IPS-20b (cell line): ENCODE results near the gene TMEM37.

Source experiments
- H3K27ac ChIP-seq: one replicate; pipeline ENCODE4 v1.5.1; 2013; ENCODE audit warnings: low read length
- H3K27me3 ChIP-seq: 2 replicates; pipeline ENCODE4 v1.6.1; 2013; ENCODE audit warnings: mild to moderate bottlenecking, low read length, inconsistent platforms; ENCODE audit not compliant: insufficient read depth
- H3K36me3 ChIP-seq: 2 replicates; pipeline ENCODE4 v1.6.1; 2013; ENCODE audit warnings: low read depth, mild to moderate bottlenecking, inconsistent platforms, low read length, moderate library complexity; ENCODE audit not compliant: insufficient read depth
- H3K4me1 ChIP-seq: 2 replicates; pipeline ENCODE4 v1.6.1; 2013; ENCODE audit warnings: mild to moderate bottlenecking, control low read depth, inconsistent platforms, low read length, moderate library complexity; ENCODE audit not compliant: insufficient read depth
- H3K4me3 ChIP-seq: 2 replicates; pipeline ENCODE4 v1.5.1; 2013; ENCODE audit warnings: mild to moderate bottlenecking, low read length, inconsistent platforms
- H3K9ac ChIP-seq: 2 replicates; pipeline ENCODE4 v1.6.1; 2013; ENCODE audit warnings: low read depth, mild to moderate bottlenecking, inconsistent platforms, low read length, moderate library complexity
- H3K9me3 ChIP-seq: 2 replicates; pipeline ENCODE4 v1.6.1; 2013; ENCODE audit warnings: mild to moderate bottlenecking, low read depth, low read length, inconsistent platforms; ENCODE audit not compliant: insufficient read depth

The TMEM37 gene

DNA sequence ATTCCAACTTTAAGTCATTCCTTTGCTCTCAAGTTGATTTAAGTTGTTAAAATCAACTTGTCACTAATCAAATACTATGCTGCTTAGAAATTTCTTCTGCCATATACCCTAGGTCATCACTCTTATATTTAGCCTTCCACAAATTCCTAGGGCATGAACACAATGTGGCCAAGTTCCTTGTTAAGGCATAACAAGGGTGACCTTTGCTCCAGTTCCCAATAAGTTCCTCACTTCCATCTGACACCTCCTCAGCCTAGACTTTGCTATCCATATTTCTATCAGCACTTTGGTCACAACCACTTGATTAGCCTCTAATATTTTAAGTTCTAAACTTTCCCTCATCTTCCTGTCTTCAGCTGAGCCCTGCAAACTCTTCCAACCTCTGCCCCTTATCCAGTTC lies 9.9 kb upstream of the TMEM37 start:
- H3K4me3 ChIP-seq, result no peak overlapping the region
- H3K9me3 ChIP-seq, result peaks cover 23% of the 10 kb centered on the region
- H3K27ac ChIP-seq, result no peak overlapping the region
- H3K4me1 ChIP-seq, result no peaks in the 10 kb centered on the region
- no peaks in the 10 kb centered on the region for H3K27me3 ChIP-seq
- H3K9ac ChIP-seq, result no peak overlapping the region
- no peaks in the 10 kb centered on the region for H3K36me3 ChIP-seq

- H3K9ac ChIP-seq, result no peak overlapping the region
- no peak overlapping the region for H3K4me3 ChIP-seq
- peaks cover 23% of the 10 kb centered on the region for H3K9me3 ChIP-seq
- no peaks in the 10 kb centered on the region; the same call in 1 of the 2 replicates for H3K4me1 ChIP-seq
- H3K27ac ChIP-seq, result no peak overlapping the region
- H3K27me3 ChIP-seq, result no peaks in the 10 kb centered on the region
- no peaks in the 10 kb centered on the region for H3K36me3 ChIP-seq
Observed at GRCh38 chr2:119422360-119423107, 9.1 kb upstream of the TMEM37 start.

DNA sequence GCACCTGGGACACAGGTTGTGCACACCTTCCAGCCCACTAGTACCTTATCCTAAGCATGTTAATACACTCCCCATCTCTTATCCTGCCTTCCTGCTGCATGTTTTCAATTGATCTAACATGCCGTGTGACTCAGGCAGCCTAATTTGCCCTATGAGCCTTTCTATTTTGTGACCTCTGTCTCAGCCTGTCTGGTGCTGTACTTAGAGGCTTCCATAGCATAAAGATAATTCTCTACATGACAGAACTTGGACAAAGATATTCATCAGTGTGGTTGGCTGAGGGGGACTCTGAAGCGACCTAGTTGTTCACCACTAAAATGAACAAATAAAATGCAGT lies 8.6 kb upstream of the TMEM37 start:
- Histone ChIP-seq H3K9me3 (peaks cover 23% of the 10 kb centered on the region), H3K4me1 (no peaks in the 10 kb centered on the region; the same call in 1 of the 2 replicates), H3K4me3 (no peak overlapping the region), H3K36me3 (no peaks in the 10 kb centered on the region), H3K27ac (no peak overlapping the region), H3K27me3 (no peaks in the 10 kb centered on the region), H3K9ac (no peak overlapping the region)

DNA sequence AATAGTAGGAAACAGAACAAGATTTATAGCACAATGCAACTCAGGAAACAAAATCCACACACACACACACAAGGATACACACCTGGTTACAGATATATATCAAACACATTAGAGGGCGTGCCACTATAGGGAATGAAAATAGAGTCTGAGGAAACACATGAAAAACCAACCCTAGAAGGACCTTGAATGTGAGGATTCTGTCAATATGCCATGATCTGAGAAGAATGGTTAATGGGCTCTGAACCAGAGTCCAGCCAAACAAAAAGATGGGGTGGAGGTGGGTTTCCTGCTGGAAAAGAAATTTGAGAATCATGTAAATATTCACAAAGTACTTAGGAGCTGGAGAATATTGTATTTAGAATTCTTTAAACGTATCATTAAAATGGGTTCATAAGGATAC lies 7.8 kb upstream of the TMEM37 start:
- H3K27me3 ChIP-seq, result no peaks in the 10 kb centered on the region

DNA sequence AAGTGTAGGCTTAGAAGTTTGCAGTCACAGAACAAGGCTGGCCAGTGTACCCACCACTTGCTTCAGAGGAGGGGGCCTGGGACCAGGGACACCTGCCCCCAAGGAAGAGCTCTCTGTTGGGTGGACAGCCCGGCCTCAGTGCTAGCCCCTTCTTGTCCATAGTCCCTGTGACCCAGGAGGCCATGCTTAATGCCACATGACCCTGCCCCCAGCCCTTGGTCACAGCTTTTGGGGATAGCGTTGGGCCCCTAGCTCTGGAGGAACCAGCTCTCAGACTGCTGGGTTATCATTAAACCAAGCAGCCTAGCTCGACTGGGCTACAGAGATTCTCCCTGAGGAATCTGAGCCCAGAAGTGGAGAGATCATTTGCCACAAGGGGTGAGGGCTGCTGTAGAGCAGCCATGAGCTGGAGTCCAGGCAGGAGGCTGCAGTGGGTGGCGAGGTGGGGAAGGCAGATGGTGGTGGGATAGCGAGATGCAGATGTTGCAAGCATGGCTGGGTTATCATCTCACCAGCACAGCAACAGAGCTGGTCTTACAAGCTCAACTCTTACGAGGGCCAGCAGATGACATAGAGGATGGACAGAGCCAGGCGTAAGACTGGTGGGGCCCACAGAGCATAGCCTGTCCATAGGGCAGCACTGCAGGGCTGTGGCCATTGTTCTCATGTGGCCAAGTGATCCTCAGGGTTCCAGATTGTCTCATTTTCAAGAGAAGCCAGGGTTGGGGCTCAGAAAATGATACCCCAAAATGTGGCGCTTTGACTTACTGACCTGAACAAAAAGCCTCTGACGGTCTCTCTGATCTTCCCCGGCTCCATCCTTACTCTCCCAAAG lies 7.2 kb upstream of the TMEM37 start:
- Histone ChIP-seq H3K9me3 (peaks cover 23% of the 10 kb centered on the region), H3K36me3 (no peaks in the 10 kb centered on the region), H3K4me1 (no peaks in the 10 kb centered on the region; the same call in 1 of the 2 replicates), H3K4me3 (no peak overlapping the region), H3K9ac (no peak overlapping the region), H3K27me3 (no peaks in the 10 kb centered on the region), H3K27ac (no peak overlapping the region)

More for the DNA sequence above, 7.8 kb upstream of the TMEM37 start:
- Histone ChIP-seq H3K4me3 (no peak overlapping the region), H3K4me1 (no peaks in the 10 kb centered on the region; the same call in 1 of the 2 replicates), H3K9ac (no peak overlapping the region), H3K27ac (no peak overlapping the region), H3K9me3 (peaks cover 23% of the 10 kb centered on the region), H3K36me3 (no peaks in the 10 kb centered on the region)

- Histone ChIP-seq H3K36me3 (no peaks in the 10 kb centered on the region), H3K4me3 (no peak overlapping the region), H3K9me3 (peaks cover 22% of the 10 kb centered on the region), H3K27me3 (no peaks in the 10 kb centered on the region), H3K27ac (no peak overlapping the region), H3K4me1 (no peaks in the 10 kb centered on the region; the same call in 1 of the 2 replicates), H3K9ac (no peak overlapping the region)
Observed at GRCh38 chr2:119425119-119425405, 6.6 kb upstream of the TMEM37 start.

- no peaks in the 10 kb centered on the region; the same call in 1 of the 2 replicates for H3K4me1 ChIP-seq
- no peak overlapping the region for H3K4me3 ChIP-seq
- H3K36me3 ChIP-seq, result no peaks in the 10 kb centered on the region
- H3K27ac ChIP-seq, result no peak overlapping the region
- H3K9ac ChIP-seq, result no peak overlapping the region
- peaks cover 2% of the 10 kb centered on the region; the same call in 1 of the 2 replicates for H3K27me3 ChIP-seq
- H3K9me3 ChIP-seq, result peaks cover 14% of the 10 kb centered on the region
Observed at GRCh38 chr2:119425620-119426395, 5.8 kb upstream of the TMEM37 start.

DNA sequence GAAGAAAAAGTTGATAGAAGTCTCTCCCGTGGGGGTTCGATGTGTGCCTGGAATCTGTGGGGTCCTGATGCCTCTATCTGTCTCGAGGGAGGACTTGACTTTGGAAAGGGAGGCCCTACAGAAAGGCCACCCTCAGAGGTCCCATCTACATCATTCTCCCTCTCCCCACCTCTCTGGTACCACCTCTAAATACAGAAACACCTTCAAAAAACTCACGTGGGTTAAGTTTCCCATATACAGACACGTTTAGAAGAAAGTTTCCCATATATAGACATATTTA lies 5.3 kb upstream of the TMEM37 start:
- H3K27me3 ChIP-seq, result peaks cover 7% of the 10 kb centered on the region; the same call in 1 of the 2 replicates
- no peak overlapping the region for H3K4me3 ChIP-seq
- peaks cover 9% of the 10 kb centered on the region for H3K9me3 ChIP-seq
- H3K9ac ChIP-seq, result no peak overlapping the region
- no peaks in the 10 kb centered on the region for H3K36me3 ChIP-seq
- no peaks in the 10 kb centered on the region; the same call in 1 of the 2 replicates for H3K4me1 ChIP-seq
- no peak overlapping the region for H3K27ac ChIP-seq

DNA sequence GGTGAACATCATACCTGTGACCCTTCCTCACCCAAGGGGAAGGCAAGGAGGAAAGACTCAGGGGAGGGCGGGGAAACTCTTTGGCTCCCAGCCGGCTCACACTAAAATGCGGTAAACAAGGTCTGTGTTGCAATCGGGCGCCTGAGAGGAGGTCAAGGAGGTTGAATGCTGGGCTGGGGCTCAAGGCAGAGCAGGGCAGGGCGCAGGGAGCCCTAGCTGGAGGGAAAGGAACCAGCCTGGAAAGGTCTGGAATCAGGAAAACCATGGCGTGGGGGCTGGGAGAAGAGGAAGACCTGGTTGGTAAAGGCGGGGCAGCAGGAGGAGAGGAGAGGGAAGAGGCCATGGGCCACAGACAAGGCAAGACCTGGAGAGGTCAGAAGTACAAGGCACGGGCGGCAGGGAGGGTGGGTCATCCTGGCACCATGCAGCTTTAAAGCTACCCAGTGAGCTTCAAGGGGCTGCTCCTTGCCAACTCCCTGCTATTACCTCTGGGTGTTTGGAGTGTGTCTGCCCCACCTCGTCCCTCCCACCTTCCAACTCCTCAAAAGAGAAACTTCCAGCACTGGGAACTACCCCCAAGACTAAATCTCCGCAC lies 4.8 kb upstream of the TMEM37 start:
- H3K4me1 ChIP-seq, result no peaks in the 10 kb centered on the region; the same call in 1 of the 2 replicates
- peaks cover 7% of the 10 kb centered on the region; the same call in 1 of the 2 replicates for H3K27me3 ChIP-seq
- H3K27ac ChIP-seq, result no peak overlapping the region
- no peak overlapping the region for H3K4me3 ChIP-seq
- H3K36me3 ChIP-seq, result no peaks in the 10 kb centered on the region
- H3K9ac ChIP-seq, result no peak overlapping the region
- peaks cover 3% of the 10 kb centered on the region for H3K9me3 ChIP-seq

- no peak overlapping the region for H3K27ac ChIP-seq
- no peak overlapping the region for H3K9ac ChIP-seq
- H3K27me3 ChIP-seq, result peaks cover 15% of the 10 kb centered on the region
Observed at GRCh38 chr2:119427756-119428155, 3.9 kb upstream of the TMEM37 start.

GRCh38 chr2:119428488-119429224 lies 3.0 kb upstream of the TMEM37 start:
- Histone ChIP-seq H3K4me1 (peaks cover 12% of the 10 kb centered on the region; the same call in 1 of the 2 replicates), H3K9ac (no peak overlapping the region), H3K4me3 (no peak overlapping the region), H3K27me3 (peaks cover 20% of the 10 kb centered on the region), H3K36me3 (no peaks in the 10 kb centered on the region), H3K27ac (no peak overlapping the region), H3K9me3 (no peaks in the 10 kb centered on the region)

More at GRCh38 chr2:119427756-119428155, 3.9 kb upstream of the TMEM37 start:
- no peaks in the 10 kb centered on the region for H3K9me3 ChIP-seq
- H3K4me1 ChIP-seq, result peaks cover 6% of the 10 kb centered on the region; the same call in 1 of the 2 replicates
- no peak overlapping the region for H3K4me3 ChIP-seq
- H3K36me3 ChIP-seq, result no peaks in the 10 kb centered on the region
